ENCODE data around the gene GLB1L.

- TF ChIP-seq, protein P1, sequence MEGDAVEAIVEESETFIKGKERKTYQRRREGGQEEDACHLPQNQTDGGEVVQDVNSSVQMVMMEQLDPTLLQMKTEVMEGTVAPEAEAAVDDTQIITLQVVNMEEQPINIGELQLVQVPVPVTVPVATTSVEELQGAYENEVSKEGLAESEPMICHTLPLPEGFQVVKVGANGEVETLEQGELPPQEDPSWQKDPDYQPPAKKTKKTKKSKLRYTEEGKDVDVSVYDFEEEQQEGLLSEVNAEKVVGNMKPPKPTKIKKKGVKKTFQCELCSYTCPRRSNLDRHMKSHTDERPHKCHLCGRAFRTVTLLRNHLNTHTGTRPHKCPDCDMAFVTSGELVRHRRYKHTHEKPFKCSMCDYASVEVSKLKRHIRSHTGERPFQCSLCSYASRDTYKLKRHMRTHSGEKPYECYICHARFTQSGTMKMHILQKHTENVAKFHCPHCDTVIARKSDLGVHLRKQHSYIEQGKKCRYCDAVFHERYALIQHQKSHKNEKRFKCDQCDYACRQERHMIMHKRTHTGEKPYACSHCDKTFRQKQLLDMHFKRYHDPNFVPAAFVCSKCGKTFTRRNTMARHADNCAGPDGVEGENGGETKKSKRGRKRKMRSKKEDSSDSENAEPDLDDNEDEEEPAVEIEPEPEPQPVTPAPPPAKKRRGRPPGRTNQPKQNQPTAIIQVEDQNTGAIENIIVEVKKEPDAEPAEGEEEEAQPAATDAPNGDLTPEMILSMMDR (IDR thresholded peaks at IDR 0.05): no peak
- TF ChIP-seq POLR2A (IDR thresholded peaks at IDR 0.05): no peak
Observed at GRCh38 chr2:219214141-219214540, 31.1 kb downstream of the GLB1L start.

Data from tibial nerve (tissue), 3 donors.